GM23338 (cell line): ENCODE results near the gene MYPOP. TPM values are rescaled to one million over a fixed set of nuclear protein-coding genes. Genes with fewer than 3 reads are reported as not detected.

ENCODE experiments used
- ATAC-seq: fragments of 200-7000 bp; cut with Tn5 transposase; 3 replicates; pipeline ENCODE4 v1.9.1; 2020
- DNase-seq: peaks from one replicate; pipeline ENCODE4 v3.0.0-alpha.2; 2015; ENCODE audit warnings: low spot score
- H2AFZ ChIP-seq: fragments of 200-600 bp; sonication (generic); 2 replicates; pipeline ENCODE4 v1.8.0; 2016; ENCODE audit warnings: antibody characterized with exemption, mild to moderate bottlenecking, moderate library complexity
- H3F3A ChIP-seq: fragments of 200-600 bp; sonication (generic); replicated peaks from 2 replicates; pipeline ENCODE4 v1.8.0; 2017; ENCODE audit warnings: antibody characterized with exemption, mixed run types, low read depth
- H3K27ac ChIP-seq: fragments of 200-600 bp; sonication (generic); 2 replicates; pipeline ENCODE4 v1.6.1; 2016; ENCODE audit warnings: low read depth
- H3K27me3 ChIP-seq: fragments of 200-600 bp; sonication (generic); 2 replicates; pipeline ENCODE4 v1.8.0; 2016; ENCODE audit warnings: mild to moderate bottlenecking, mixed run types, moderate library complexity; ENCODE audit not compliant: insufficient read depth
- H3K36me3 ChIP-seq: fragments of 200-600 bp; sonication (generic); 2 replicates; pipeline ENCODE4 v1.8.0; 2016; ENCODE audit warnings: mild to moderate bottlenecking; ENCODE audit not compliant: insufficient read depth
- H3K4me1 ChIP-seq: fragments of 200-600 bp; sonication (generic); 2 replicates; pipeline ENCODE4 v1.8.0; 2016; ENCODE audit warnings: mild to moderate bottlenecking, moderate library complexity; ENCODE audit not compliant: insufficient read depth
- H3K4me2 ChIP-seq: fragments of 200-600 bp; sonication (generic); 2 replicates; pipeline ENCODE4 v1.7.1; 2017; ENCODE audit warnings: mixed run types
- H3K4me3 ChIP-seq: fragments of 200-600 bp; sonication (generic); 2 replicates; pipeline ENCODE4 v1.6.1; 2016; ENCODE audit warnings: mixed run types
- H3K79me2 ChIP-seq: fragments of 200-600 bp; sonication (generic); replicated peaks from 2 replicates; pipeline ENCODE4 v1.8.0; 2017; ENCODE audit warnings: mild to moderate bottlenecking; ENCODE audit not compliant: insufficient read depth
- H3K9me2 ChIP-seq: fragments of 200-600 bp; sonication (generic); 2 replicates; pipeline ENCODE4 v1.8.0; 2017; ENCODE audit not compliant: insufficient read depth
- H4K20me1 ChIP-seq: fragments of 200-600 bp; sonication (generic); replicated peaks from 2 replicates; pipeline ENCODE4 v1.8.0; 2017; ENCODE audit warnings: mild to moderate bottlenecking; ENCODE audit not compliant: insufficient read depth
- H3K27ac Mint-ChIP-seq: 2 replicates; pipeline ENCODE4 v1.8.0; 2020; ENCODE audit warnings: inconsistent platforms, mild to moderate bottlenecking, moderate library complexity, mixed read lengths
- H3K27me3 Mint-ChIP-seq: 3 replicates; pipeline ENCODE4 v1.8.0; 2022; ENCODE audit warnings: low read depth, mild to moderate bottlenecking, moderate library complexity, mixed read lengths, inconsistent platforms; ENCODE audit not compliant: insufficient read depth, poor library complexity
- H3K36me3 Mint-ChIP-seq: 3 replicates; pipeline ENCODE4 v1.8.0; 2021; ENCODE audit warnings: low read depth, mild to moderate bottlenecking, inconsistent platforms, moderate library complexity, mixed read lengths
- H3K4me1 Mint-ChIP-seq: 3 replicates; pipeline ENCODE4 v1.8.0; 2020; ENCODE audit warnings: mild to moderate bottlenecking, inconsistent platforms, mixed read lengths
- H3K4me3 Mint-ChIP-seq: 3 replicates; pipeline ENCODE4 v1.8.0; 2021; ENCODE audit warnings: moderate library complexity, mild to moderate bottlenecking, inconsistent platforms, mixed read lengths
- H3K9me3 Mint-ChIP-seq: 3 replicates; pipeline ENCODE4 v1.8.0; 2020; ENCODE audit warnings: moderate library complexity, mild to moderate bottlenecking, inconsistent platforms, mixed read lengths
- CREB1 ChIP-seq: fragments of 250-450 bp; sonication (Bioruptor Pico); IDR thresholded peaks from 2 replicates; pipeline ENCODE4 v1.5.0; 2020; ENCODE audit warnings: low read depth, mild to moderate bottlenecking, moderate library complexity
- EZH2 ChIP-seq: fragments of 200-600 bp; sonication (generic); IDR thresholded peaks from one replicate; pipeline ENCODE4 v1.8.0; 2017; ENCODE audit warnings: antibody characterized with exemption, mild to moderate bottlenecking, low read depth; ENCODE audit not compliant: unreplicated experiment
- JUNB ChIP-seq: IDR thresholded peaks from one replicate; pipeline ENCODE4 v1.6.1; 2016; ENCODE audit warnings: antibody characterized with exemption; ENCODE audit not compliant: unreplicated experiment
- NANOG ChIP-seq: IDR thresholded peaks from 2 replicates; pipeline ENCODE4 v1.6.1; 2016; ENCODE audit warnings: antibody characterized with exemption, borderline replicate concordance
- REST ChIP-seq: IDR thresholded peaks from one replicate; pipeline ENCODE4 v1.6.1; 2018; ENCODE audit warnings: antibody characterized with exemption; ENCODE audit not compliant: unreplicated experiment
- STAT1 ChIP-seq: IDR thresholded peaks from one replicate; pipeline ENCODE4 v1.6.1; 2016; ENCODE audit warnings: antibody characterized with exemption; ENCODE audit not compliant: unreplicated experiment
- ZNF114 ChIP-seq: fragments of 250-450 bp; sonication (Bioruptor Pico); IDR thresholded peaks from 2 replicates; pipeline ENCODE4 v1.5.0; 2020; ENCODE audit warnings: mild to moderate bottlenecking, moderate library complexity
- polyA plus RNA-seq: library from polyadenylated mRNA; unstranded; fragments of >200 nt; fragmentation: Nextera tagmentation; extraction: Ambion mirVana; gene quantifications from 2 replicates; pipeline ENCODE4 v1.2.1, GENCODE V29; 2016
- total RNA-seq: library from RNA; depleted of rRNA; stranded (reverse); fragments of >200 nt; shearing (Covaris generic); gene quantifications from 2 replicates; pipeline ENCODE4 v1.2.3, GENCODE V29; 2014
- TF ChIP-seq, protein P1 (sequence below), 2 experiments: fragments of 200-600 bp in 1 of 2; sonication (generic) in 1 of 2; conservative IDR thresholded peaks; 2 replicates each; pipeline versions ENCODE4 v1.5.1 to v1.6.1; 2016 to 2017; ENCODE audit warnings: antibody characterized with exemption in 2 of 2, low read depth in 2 of 2, mild to moderate bottlenecking in 2 of 2, moderate library complexity in 1 of 2

MYPOP gene
- total and polyA plus RNA-seq, 2 experiments from 2014 or later, result 3.0 to 6.9 TPM

- no peak for DNase-seq
Measured at GRCh38 chr19:45878043-45878794, 24.2 kb downstream of the MYPOP start.

DNA sequence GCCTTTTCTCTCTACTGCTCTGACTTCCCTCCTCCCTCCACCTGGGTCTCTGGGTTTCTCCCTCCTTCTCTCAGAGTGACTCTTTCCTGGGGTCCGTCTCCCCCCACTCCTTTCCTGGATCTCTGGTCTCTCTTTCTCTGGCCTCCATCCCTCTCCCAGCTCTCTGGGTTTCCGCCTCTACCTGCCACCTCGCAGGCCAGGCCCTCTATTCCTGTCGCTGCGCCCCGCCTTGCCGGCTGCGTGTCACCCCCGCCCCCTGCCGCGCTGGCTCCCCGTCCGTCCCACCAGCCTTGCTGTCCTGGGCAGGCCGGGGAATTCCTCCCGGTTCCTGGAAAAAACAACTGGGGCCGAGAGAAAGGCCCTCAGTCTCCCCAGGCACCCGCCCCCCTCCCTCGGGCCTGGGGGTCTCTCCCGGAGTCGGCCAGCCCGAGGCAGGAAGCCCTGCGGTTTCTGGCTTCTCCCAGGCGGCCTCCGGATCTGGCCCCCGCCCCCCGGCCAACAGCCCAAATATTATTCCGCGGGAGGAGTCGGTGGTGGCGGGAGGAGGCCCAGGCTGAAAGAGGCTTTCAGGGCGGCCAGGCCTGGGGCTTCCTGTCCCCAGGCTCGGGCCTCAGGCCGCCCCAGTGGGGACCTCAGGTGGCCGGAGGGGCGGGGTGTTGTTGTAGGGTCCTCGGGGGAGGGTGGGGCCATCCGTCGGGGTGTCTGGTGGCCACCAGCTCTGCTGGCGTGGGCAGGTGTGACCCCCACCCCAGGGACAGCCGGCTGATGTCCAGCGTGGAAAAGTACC lies 25.8 kb downstream of the MYPOP start:
- Histone ChIP-seq H3K4me1 (peaks cover 14% of the 10 kb centered on the region), H3K4me2 (peak overlapping the region; percentile 90), H3K9me2 (0 out of 2 replicates have a peak, but pooled peaks cover 4% of the 10 kb centered on the region), H3K27ac (peak overlapping the region; percentile 66; the same call in 1 of the 2 replicates), H4K20me1 (no peaks in the 10 kb centered on the region; the same call in 1 of the 2 replicates), H2AFZ (peak overlapping the region; percentile 90), H3F3A (peaks cover 14% of the 10 kb centered on the region; the same call in 1 of the 2 replicates), H3K36me3 (no peaks in the 10 kb centered on the region), H3K27me3 (no peaks in the 10 kb centered on the region), H3K4me3 (peak overlapping the region; percentile 62), H3K79me2 (no peaks in the 10 kb centered on the region)
- peak; percentile 68 for ATAC-seq
- Mint-ChIP-seq H3K4me1 (peaks cover 46% of the 10 kb centered on the region), H3K9me3 (no peaks in the 10 kb centered on the region), H3K27me3 (peaks cover 22% of the 10 kb centered on the region), H3K4me3 (peak overlapping the region; percentile 69), H3K27ac (peak overlapping the region; percentile 10), H3K36me3 (peaks cover 16% of the 10 kb centered on the region)
- DNase-seq, result peak; percentile 75
- no peak for TF ChIP-seq EZH2
- TF ChIP-seq STAT1, result no peak
- no peak for TF ChIP-seq ZNF114 (CRISPR knock-in tag)
- TF ChIP-seq, protein P1, sequence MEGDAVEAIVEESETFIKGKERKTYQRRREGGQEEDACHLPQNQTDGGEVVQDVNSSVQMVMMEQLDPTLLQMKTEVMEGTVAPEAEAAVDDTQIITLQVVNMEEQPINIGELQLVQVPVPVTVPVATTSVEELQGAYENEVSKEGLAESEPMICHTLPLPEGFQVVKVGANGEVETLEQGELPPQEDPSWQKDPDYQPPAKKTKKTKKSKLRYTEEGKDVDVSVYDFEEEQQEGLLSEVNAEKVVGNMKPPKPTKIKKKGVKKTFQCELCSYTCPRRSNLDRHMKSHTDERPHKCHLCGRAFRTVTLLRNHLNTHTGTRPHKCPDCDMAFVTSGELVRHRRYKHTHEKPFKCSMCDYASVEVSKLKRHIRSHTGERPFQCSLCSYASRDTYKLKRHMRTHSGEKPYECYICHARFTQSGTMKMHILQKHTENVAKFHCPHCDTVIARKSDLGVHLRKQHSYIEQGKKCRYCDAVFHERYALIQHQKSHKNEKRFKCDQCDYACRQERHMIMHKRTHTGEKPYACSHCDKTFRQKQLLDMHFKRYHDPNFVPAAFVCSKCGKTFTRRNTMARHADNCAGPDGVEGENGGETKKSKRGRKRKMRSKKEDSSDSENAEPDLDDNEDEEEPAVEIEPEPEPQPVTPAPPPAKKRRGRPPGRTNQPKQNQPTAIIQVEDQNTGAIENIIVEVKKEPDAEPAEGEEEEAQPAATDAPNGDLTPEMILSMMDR (conservative IDR thresholded peaks at IDR 0.05; ENCODE audit: low read depth in 2 of 2), result no peak
- TF ChIP-seq NANOG, result no peak
- no peak for TF ChIP-seq JUNB

More at GRCh38 chr19:45878043-45878794, 24.2 kb downstream of the MYPOP start:
- no peak overlapping the region for H3K4me2 ChIP-seq
- Mint-ChIP-seq H3K4me1 (peaks cover 53% of the 10 kb centered on the region), H3K36me3 (peaks cover 9% of the 10 kb centered on the region), H3K27me3 (peaks cover 25% of the 10 kb centered on the region), H3K4me3 (peak overlapping the region; percentile 5; the same call in 1 of the 3 replicates), H3K27ac (peak overlapping the region; percentile 2; the same call in 1 of the 2 replicates), H3K9me3 (peaks cover under 1% of the 10 kb centered on the region; the same call in 1 of the 3 replicates)
- no peak overlapping the region for H3K27ac ChIP-seq
- no peaks in the 10 kb centered on the region for H4K20me1 ChIP-seq
- H3F3A ChIP-seq, result peaks cover 24% of the 10 kb centered on the region; the same call in 1 of the 2 replicates
- no peak for ATAC-seq
- peaks cover 24% of the 10 kb centered on the region for H3K4me1 ChIP-seq
- H3K9me2 ChIP-seq, result 0 out of 2 replicates have a peak, but pooled peaks cover under 1% of the 10 kb centered on the region
- H3K27me3 ChIP-seq, result no peaks in the 10 kb centered on the region
- TF ChIP-seq JUNB (no peak), EZH2 (no peak), NANOG (no peak), CREB1 (no peak), REST (no peak), ZNF114 (CRISPR knock-in tag) (no peak)
- no peaks in the 10 kb centered on the region for H3K36me3 ChIP-seq
- no peaks in the 10 kb centered on the region for H3K79me2 ChIP-seq
- no peak overlapping the region for H3K4me3 ChIP-seq
- H2AFZ ChIP-seq, result no peak overlapping the region
